Measurements from ENCODE around the gene ADSS2.

ADSS2 gene

GRCh38 chr1:244450597-244451538, 841 bp downstream of the ADSS2 start:
- peak; percentile 76 for DNase-seq (ENCODE audit: low read depth)
- H3K4me3 ChIP-seq (replicated peaks; ENCODE audit: low read depth, low read length) = peak overlapping the region; percentile 84

GRCh38 chr1:244449936-244450508, 1.7 kb downstream of the ADSS2 start:
- H3K4me3 ChIP-seq (replicated peaks; ENCODE audit: low read depth, low read length) = peak overlapping the region; percentile 84
- no peak for TF ChIP-seq CTCF (IDR thresholded peaks at IDR 0.05; ENCODE audit: low read length, missing control alignments)
- DNase-seq (ENCODE audit: low read depth) = no peak

More at GRCh38 chr1:244450597-244451538, 841 bp downstream of the ADSS2 start:
- no peak for TF ChIP-seq CTCF (IDR thresholded peaks at IDR 0.05; ENCODE audit: low read length, missing control alignments)

GRCh38 chr1:244448279-244449036, 3.3 kb downstream of the ADSS2 start:
- TF ChIP-seq CTCF (IDR thresholded peaks at IDR 0.05; ENCODE audit: low read length, missing control alignments) = no peak
- DNase-seq (ENCODE audit: low read depth) = no peak
- H3K4me3 ChIP-seq (replicated peaks; ENCODE audit: low read depth, low read length) = no peak overlapping the region

GRCh38 chr1:244447552-244447951, 4.2 kb downstream of the ADSS2 start:
- DNase-seq (ENCODE audit: low read depth) = no peak
- no peak for TF ChIP-seq CTCF (IDR thresholded peaks at IDR 0.05; ENCODE audit: low read length, missing control alignments)
- no peak overlapping the region for H3K4me3 ChIP-seq (replicated peaks; ENCODE audit: low read depth, low read length)

GRCh38 chr1:244447024-244447423, 4.7 kb downstream of the ADSS2 start:
- H3K4me3 ChIP-seq (replicated peaks; ENCODE audit: low read depth, low read length) = no peak overlapping the region
- no peak for TF ChIP-seq CTCF (IDR thresholded peaks at IDR 0.05; ENCODE audit: low read length, missing control alignments)

GRCh38 chr1:244445320-244446181, 6.2 kb downstream of the ADSS2 start:
- no peak for DNase-seq (ENCODE audit: low read depth)
- no peak overlapping the region for H3K4me3 ChIP-seq (replicated peaks; ENCODE audit: low read depth, low read length)
- no peak for TF ChIP-seq CTCF (IDR thresholded peaks at IDR 0.05; ENCODE audit: low read length, missing control alignments)

More at GRCh38 chr1:244447024-244447423, 4.7 kb downstream of the ADSS2 start:
- no peak for DNase-seq (ENCODE audit: low read depth)

Data from fibroblast of pulmonary artery (primary cell).